GM12801 (cell line): ENCODE measurements around the gene ATP6V0D1.

Experiments
- CTCF ChIP-seq: IDR thresholded peaks from one replicate; pipeline ENCODE4 v1.5.1; 2011; ENCODE audit warnings: control low read depth; ENCODE audit not compliant: insufficient read length; ENCODE audit errors: extremely low read depth

ATP6V0D1 gene

GRCh38 chr16:67425580-67425979 is 55.4 kb downstream of the ATP6V0D1 start:
- TF ChIP-seq CTCF = no peak

DNA sequence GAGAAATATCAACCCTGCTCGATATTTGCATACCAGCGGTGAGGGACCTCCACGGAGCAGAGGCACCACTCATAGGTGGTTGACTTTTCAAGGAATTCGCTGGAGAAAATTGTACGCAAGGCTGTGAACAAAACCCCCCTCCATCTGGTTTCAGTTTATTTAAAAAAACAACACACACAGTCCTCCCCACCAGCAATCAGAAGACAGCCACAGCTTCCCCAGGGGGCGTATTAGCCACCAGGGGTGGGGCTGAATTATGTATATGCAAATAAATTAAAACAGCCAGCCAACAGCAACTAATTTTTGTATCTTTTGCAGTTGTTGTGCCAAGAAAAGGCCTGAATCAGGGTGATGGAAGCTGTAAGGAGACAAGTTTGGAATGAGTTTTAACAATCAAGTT is 55.9 kb downstream of the ATP6V0D1 start:
- TF ChIP-seq CTCF = no peak

DNA sequence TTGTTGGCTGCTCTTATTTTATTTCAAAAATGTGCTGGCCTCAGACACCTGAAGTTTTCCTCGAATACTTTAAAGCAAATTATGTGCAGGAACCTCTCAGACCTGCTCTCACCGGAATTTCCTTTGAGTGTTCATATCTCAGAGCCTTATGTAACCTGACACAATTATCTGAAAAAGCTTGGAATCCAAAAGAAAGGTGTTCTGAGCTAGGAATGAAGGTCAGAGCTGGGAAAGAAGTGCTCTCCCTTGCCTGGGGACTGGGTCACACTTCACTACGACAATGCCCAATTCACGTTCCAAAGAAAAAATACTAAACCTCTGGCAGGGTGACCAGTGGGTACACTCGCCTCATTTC is 56.7 kb downstream of the ATP6V0D1 start:
- no peak for TF ChIP-seq CTCF

- TF ChIP-seq CTCF = no peak
Observed at GRCh38 chr16:67423611-67424260, 57.2 kb downstream of the ATP6V0D1 start.

DNA sequence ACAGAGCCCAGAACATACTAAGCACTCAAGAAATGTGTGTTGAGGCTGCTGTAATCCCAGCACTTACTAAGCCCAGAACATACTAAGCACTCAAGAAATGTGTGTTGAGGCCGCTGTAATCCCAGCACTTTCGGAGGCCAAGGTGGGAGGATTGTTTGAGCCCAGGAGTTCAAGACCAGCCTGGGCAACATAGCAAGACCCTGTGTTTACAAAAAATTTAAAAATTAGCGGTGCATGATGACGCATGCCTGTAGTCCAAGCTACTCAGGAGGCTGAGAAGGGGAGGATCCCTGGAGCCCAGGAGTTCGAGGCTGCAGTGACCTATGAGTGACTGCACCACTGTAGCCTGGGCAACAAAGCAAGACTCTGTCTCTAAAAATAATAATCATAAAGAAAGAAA is 57.9 kb downstream of the ATP6V0D1 start:
- no peak for TF ChIP-seq CTCF

GRCh38 chr16:67421030-67421429 is 59.9 kb downstream of the ATP6V0D1 start:
- no peak for TF ChIP-seq CTCF

- no peak for TF ChIP-seq CTCF
Observed at GRCh38 chr16:67419931-67420330, 61.0 kb downstream of the ATP6V0D1 start.
